HG03108 (cell line): ENCODE data around the gene MFNG.

ENCODE experiments used
- ATAC-seq: cut with Tn5 transposase; IDR thresholded peaks from one replicate; pipeline ENCODE4 v1.9.1; 2021; ENCODE audit warnings: moderate library complexity; ENCODE audit not compliant: unreplicated experiment

MFNG gene

DNA sequence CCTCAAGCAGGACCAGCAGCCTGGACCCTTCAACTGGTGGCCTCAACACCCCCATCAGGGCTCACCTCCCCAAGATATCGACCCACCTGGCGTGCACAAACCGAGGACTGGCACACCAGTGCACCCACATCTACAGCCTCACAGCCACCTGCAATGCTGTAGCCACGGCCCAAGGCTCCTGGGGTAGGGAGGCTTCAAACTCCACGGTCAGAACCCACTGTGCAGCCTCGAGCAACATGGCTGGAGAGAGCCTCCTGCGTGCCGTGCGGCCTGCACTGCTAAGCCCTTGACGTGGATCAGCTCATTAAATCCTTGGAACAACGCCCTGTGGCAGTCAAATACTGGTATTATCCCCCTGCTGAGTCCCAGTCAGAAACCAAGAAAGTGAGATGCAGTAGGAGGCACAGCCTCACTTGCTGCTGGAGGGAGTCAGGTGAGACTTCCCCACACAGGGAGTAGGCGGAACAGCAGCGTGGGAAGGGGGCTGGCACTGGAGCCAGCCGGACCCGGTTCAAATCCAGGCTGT is 28.4 kb upstream of the MFNG start:
- no peak for ATAC-seq

DNA sequence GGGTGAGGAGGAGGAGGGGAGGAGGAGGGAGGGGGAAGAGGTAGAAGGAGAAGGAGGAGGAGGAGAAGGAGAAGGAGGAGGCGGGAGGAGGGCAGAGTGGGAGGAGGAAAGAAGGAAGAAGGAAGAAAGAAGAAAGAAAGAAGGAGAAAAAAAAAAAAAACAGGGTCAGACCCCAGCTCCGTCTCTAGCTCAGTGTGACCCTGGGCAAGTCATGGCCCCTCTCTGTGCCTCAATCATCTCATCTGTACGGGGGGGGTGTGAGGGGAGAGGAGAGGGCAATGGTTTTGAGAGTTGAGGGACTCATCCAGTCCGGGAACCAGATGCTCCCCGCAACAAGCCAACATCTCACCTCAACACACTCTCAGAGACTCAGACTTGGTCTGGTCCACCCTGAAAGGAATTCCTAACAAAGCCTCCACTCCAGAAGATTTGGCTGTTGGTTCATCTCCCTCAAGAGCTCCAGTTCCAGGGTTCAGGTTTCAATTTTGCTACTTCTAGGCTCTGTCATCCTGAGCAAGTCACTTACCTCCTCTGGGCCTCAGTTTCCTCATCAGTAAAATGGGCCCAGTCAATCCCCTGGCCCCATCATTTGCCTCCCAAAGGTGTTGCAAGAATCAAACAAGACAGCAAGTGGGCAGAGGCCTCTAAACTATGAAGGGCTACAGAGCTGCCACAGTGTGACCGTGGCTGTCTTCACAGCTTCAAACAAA is 25.4 kb upstream of the MFNG start:
- ATAC-seq = no peak

DNA sequence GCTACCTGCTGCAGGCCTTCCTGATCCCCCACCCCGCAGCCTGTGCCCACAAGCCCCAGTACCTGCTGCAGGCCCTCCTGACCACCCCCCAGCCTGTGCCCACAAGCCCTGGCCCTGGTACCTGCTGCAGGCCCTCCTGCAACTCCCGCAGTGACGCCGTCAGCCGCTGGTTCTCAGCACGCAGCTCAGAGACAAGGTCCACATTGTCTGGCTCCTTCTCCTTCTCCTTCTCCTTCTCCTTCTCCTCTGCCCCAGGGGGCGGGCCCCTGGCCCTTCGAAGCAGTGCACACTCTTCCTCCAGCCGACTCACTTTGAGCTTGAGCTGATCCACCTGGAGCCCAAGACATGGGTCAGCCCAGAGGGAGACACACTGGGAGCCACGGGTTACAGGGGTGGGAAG is 23.9 kb upstream of the MFNG start:
- no peak for ATAC-seq

DNA sequence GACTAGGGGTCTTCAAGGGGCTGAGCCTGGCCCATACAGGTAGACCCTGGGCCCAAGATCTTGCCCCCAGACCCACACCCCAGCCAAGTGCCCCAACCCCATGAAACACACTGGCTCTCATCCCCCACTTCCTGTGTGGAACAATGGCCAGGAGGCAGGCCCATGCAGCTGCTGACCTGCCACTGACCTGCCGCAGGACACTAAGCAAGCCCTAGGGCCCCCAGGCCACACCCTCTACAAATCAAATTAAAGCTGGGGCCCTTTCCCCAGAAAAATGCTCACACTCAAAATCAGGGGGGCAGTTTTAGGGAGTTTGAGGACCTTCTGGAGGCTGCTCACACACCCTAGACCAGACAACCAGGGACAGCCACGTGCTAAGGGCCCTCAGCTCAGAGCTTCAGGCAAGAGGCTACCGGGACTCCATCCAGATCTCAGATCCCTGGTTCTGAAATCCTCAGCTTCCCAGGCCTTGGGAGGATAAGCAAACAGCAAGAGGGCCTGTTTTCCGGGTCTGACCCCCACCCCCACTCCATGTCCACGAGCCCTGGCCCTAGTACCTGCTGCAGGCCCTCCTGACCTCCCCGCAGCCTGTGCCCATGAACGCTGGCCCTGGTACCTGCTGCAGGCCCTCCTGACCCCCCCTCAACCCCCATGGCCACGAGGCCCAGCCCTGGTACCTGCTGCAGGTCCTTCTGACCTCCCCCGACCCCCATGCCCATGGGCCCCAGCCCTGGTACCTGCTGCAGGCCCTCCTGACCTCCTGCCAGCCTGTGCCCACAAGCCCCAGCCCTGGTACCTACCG is 23.1 kb upstream of the MFNG start:
- ATAC-seq = no peak

DNA sequence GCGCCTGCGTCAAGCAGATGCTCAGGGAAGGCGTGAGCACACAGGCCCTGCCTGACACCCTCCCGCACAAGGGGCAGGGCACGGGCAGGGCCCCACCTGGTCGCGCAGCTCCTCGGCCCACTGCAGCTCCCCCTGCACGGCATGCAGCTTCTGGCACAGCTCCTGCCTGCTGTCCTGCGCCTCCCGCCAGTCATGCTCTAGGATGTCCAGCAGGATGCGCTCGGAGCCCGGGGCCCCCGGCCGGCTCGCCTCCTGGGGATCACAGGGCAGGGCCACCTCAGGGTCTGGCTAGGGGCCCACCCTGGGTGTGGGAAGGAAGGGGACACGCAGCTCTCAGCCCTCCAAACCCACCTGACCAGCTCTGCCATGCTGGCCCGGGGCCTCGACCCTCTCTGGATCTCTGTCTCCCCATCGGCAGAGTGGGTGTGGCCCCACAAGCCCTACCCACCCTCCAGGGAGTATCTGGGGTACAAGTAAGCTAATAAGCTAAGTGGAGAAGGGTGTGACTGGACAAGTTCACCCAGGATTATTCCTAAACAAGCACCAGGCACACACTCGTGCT is 22.3 kb upstream of the MFNG start:
- no peak for ATAC-seq

DNA sequence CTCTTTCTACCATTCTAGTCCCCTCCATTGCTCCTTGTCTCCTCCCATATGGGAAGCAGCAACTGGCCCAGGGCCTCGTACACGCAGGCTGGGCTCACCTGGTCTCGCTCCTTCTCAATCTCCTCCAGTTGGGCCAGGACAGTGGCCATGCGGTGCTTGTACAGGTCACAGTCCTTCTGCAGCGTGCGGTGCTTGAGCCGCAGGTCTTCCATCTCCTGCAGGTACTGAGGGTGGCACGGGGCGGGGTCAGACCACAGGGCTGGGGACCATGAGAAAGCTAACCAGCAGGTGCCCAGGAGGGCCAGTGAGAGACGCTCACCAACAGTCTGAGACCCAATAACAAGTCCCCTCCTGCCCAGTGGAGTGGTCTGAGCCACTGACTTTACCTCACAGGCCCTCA is 21.5 kb upstream of the MFNG start:
- no peak for ATAC-seq

DNA sequence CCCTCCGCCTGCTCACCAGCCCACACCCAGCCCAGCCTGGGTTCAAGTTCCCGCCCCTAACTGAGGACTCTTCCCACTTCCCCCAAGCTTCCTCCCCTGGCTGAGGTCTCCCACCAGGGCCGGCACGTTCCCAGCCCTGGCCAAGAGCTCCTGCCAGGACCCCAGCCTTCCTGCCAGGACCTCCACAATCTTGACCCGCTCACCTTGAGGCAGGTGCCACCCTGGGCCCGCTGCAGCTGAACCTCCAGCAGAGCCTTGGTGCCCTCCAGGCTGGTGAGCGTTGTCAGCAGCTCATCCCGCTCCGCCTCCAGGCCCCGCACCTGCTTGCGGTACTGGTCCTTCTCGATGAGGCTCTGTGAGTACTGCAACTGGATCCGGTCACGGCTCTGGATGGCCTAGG is 19.8 kb upstream of the MFNG start:
- no peak for ATAC-seq

DNA sequence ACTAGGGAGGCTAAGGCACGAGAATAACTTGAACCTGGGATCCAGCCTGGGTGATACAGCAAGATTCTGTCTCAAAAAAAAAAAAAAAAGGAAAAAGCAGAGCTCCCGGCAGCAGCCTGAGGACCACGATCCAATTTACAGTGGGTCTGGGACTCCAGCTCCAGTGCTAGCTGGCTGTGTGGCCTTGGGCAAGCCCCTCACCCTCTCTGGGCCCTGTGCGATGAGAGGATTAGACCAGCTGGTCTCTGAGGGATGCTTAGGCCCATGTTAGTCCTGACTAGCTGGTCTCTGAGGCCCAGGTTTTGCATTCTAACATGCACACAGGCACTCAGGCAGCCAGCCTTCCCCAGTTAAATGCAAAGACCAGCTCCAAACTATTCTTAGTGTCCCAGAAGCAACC is 19.4 kb upstream of the MFNG start:
- no peak for ATAC-seq

DNA sequence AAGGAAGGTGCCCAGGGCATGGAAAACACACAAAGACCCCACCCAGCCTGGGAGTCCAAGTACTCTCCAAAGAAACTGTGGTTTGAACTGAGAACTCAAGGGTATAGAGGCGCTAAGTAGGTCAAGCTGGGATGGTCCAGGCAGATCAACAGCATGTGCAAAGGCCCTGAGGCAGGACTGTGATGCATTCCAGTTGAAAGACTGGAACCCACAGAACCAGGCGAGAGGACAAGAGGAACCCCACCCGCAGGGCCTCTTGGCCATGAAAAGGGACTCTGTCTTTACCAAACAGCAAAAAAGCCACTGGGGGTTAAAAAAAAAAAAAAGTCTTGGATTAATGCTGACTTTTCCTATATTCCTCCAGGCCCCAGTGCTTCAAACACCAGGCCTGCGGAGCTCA is 18.8 kb upstream of the MFNG start:
- no peak for ATAC-seq

DNA sequence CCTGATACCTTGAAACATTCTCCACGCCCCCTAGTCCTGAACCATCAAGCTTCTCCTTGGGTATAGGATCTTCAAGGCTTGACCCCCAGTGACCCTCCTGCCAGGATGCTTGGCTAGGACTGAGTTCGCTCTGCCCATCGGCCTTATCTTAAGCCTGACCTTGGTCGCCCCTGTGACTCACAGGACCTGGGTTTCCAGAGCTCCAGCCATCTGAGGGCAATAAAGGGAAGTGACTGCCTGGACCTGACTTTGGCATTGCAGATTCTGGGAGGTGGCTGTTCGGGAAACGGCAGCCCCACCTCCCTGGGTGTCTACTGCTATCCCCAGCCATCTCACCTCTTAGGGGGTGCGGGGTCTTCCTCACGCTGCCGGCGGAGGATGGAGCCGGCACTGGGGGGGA is 17.7 kb upstream of the MFNG start:
- no peak for ATAC-seq

DNA sequence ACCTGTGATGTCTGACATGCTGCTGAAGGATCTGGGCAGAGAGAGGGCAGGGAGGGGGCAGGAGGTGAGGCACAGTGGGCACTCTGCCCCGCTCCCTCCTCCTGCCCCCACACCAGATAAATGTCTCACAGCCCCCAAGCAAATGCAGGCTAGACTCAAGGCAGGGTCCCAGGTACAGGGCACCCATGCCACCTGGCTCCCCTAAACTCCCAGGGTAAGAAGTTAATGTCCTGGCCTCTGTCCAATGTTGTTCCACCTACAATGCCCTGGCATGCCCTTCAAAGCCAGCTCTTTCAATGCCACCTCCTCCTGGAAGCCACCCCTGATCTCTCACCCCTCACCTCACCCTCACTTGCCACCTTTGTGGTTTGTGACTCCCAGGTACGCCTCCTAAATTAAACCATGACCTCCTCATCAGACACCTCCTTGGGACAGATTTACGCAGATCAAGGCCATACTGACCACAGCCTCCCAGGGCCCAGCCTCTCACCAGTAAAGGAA is 17.0 kb upstream of the MFNG start:
- no peak for ATAC-seq

DNA sequence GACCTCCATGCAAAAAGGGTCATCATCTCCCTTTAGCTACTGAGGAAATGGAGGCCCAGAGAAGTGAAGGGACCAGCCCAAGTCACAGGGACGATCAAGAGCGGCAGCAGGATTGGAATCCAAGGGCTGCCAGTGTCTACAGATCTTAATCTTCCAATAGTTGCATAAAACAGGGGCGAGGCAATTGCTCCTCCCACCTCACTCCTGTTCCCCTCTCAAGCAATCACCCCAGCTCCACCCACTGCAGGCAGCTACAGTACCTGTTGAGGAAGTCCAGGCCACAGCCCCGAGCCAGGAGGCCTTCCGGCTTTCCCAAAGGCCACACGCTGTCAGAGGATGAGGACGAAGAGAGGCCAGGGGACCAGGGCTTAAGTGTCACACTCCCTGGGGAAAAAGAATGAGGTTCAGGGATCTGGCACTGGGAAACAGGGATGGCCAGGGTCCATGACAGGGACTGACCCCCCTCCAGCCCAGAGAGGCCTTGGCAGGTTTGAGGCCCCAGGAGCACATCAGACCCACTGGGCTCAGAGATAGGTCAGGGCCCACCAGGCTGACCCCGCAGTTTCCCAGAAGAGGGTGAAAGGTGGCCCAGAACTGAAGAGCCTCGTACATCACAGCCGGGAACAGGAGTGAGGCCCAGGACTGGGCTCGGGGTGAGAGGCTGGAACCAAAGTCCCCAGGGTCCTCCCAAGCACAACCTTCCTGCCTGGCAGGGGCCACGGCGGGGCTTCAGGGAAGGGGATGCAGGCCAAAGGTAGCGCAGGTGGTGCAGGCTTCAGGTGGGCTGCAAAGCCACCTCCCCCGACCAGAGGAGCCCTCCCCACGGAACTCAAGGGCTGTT is 16.4 kb upstream of the MFNG start:
- no peak for ATAC-seq

DNA sequence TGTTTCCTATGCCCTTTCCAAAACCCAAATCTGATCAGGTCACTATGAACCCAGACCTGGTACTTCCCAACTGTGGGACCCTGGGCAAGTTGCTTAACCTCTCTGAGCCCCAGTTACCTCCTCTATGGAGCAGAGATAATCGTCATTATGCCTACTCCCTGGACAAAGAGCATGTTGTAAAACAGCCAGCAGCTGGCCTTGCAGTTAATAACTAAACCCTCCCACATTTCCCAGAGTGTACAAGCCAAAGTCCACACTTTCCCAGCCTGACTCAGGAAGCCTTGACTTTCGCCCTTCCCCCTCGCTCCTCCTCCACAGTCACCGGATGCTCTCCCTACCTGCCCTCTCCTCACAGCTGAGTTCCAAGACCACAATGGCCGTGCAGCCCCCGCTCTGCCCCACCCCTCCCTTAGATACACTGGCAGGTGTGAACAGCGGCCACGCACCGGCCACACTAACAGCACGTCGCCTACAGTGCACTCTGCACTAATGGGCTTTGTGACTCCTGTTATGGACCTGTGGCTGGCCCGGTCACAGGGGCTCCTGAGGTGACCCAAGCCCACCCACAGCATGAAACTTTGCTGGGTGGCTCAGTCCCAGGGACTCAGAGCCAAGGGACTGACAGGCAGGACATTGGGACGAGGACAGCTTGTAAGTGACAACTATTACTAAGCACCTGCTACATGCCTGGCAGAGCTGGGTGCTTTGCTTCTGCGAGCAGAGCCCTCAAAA is 15.6 kb upstream of the MFNG start:
- no peak for ATAC-seq

DNA sequence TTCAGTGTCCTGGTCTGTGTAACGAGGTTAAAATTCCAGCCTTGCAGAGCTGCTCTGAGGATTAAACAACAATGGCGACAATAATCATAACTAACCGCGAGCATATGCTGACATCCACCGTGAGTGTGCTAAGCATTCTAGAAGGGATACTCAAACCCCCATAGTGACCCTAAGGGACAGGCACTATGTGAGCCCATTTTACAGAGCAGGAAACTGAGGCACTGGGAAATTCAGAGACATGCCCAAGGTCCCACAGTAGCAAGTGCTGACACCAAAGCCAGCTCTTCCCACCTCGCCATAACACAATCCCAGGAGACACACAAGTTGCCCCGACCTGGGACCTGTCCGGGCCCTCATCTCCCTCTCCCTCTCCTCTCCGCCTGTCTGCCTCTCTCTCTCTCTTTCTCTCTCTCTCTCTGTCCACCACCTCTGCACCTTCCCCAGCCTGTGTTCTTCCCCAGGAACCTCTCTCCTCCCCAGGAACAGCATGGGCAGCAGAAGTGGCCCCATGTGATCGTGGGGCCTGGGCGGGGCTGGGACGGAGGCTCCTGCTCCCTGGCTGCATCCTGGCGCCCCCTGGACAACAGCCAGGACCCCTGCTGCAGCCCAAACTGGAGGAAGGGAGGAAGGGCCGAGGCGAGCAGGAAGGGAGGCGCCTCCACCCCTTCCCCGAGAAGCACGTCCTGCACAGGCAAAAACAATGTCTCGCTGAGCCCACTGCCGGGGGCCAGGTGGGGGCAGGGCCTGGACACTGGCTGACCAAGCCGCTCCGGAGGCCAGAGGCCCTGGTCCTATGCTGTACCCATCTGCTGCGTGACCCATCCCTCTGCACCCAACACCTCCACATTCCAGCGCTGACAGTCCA is 14.8 kb upstream of the MFNG start:
- no peak for ATAC-seq

DNA sequence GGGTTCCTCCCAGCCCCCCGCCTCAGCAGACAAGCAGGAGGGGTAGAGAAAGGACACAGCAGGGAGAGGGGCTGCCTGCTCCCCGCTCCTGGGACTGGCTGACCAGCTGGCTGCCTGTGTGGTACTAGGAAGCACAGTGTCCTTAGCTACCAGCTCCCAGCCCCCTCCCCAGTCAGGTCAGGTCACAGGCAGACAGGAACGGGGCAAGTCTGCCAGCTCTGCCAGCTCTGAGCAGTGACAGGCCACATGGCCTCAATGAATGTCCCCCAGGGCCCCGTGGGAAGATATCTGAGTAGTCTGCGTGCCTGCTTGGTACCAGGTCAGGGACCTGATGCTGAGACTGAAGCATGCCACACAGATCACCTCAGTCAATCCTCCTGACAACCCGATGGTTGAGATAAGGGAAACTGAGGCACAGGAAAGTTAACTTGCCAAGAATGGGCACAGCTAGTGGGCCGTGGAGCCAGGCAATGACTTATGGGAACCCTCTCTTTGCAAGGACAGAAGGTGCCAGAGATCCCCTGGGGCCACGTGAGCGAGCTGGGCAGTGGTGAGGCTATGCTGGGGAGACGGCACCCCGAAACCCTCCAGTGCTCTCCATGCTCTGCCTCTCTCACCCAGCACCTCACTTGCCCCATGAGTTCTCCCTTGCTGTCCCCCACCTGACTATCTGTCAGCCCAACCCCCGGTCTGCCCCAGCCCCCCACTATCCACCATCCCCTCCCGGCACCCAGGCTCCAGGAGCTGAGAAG is 13.8 kb upstream of the MFNG start:
- ATAC-seq = no peak

DNA sequence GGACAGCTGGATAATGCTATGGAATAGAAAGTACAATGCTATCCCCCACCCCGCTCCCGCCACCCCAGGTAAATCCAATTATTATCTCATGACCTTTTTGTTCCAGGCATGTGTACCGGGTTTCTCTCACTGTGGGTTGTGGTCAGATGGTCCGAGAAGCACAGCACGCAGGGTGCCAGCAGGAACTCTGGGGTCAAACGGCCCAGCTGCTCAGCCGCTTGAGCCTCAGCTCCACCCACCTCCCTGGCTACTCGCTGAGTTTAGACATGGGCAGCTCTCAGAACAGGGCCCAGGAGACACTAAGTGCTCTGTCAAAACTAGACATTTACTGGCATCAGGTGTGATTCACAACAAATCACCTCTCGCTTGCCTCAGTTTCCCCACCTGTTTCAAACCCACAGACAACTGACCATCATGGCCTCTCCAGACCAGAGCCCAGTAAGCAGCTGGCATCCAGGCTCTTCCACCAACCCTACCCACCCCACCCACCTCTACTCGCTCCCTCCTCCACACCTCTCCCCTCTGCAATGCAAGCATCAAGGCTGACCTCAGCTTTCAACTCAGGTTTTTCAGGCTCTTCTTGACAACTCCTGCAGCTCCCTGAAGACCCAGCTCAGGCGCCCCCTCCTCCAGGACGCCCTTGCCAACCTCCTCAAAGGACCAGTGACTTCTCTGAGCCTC is 13.0 kb upstream of the MFNG start:
- ATAC-seq = no peak

DNA sequence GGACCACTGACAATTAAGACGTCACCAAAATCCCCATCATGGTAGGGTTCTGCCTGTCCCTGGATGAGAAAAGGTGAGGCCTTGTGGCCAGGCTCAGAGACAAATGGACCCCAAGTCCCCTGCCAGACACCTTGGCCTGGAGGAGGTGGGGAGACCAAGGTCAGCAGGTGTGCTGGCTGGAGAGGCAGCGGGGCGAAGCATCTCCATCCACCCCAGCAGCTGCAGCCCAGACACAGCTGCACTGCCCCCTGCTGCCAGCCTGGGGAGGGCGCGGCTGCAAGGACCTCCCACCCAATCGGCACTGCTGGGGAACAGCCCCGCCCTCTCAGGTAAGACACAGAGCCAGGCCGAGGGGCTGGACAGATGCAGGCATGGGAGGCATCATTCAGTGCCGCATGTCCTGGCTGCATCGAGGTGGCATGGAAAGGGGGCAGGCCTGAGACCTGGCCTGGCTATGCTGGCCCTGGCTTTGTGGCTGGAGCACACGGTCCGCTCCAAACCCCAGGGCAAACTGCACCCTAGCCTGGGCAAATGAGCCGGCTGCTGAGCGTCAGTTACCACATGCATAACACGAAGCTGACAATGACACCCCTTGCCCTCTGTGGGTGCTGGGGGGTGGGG is 12.2 kb upstream of the MFNG start:
- no peak for ATAC-seq
